Cerebellar nuclear complex (tissue), 1 donor: ENCODE results near the gene SLC27A2.
"Not testable (repeated sequence)": the region's sequence is repeated elsewhere in the genome, so short reads cannot be mapped to it uniquely, and the experiment has no call there.

Experiments used
- DNase-seq, 2 experiments: peaks; one replicate each; lab custom pipeline; 2025; lab: John Stamatoyannopoulos, UW

SLC27A2 gene

GRCh38 chr15:50181969-50182218 is at the start of gene SLC27A2:
Gene SLC27A2, plus strand, starts transcription at chr15:50182196. Its CDS starts 232 bp downstream, at chr15:50182428.
- DNase-seq, result no peak

GRCh38 chr15:50132251-50132984 is 49.6 kb upstream of the SLC27A2 start:
- DNase-seq, result not testable (repeated sequence)

DNA sequence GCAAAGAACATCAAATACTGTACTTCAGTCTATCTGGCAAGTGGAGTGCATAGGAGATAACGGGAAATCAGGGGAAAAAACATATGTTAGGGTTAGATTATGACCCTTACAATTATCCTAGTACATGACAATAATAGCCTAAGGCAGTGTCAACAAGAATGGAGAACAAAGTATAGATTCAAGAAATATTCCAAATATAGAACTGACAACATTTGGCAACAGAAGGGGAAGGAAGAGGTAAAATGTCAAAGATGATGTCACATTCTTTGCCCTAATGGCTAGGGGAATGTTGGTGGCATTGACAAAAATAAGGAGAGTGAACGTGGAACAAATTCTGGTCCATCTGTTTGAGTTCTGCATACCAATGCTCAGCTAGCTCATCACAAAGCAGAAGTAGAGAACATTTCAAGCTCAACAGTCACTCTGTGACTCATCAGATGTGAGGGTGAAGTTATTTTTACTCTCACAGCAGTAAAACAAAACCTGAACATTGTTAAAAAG is 47.4 kb upstream of the SLC27A2 start:
- DNase-seq, result no peak

- DNase-seq, result no peak
Measured at GRCh38 chr15:50135031-50135551, 46.9 kb upstream of the SLC27A2 start.

- no peak for DNase-seq
Measured at GRCh38 chr15:50137330-50137761, 44.6 kb upstream of the SLC27A2 start.

- DNase-seq, result no peak
Measured at GRCh38 chr15:50137893-50138292, 44.1 kb upstream of the SLC27A2 start.

DNA sequence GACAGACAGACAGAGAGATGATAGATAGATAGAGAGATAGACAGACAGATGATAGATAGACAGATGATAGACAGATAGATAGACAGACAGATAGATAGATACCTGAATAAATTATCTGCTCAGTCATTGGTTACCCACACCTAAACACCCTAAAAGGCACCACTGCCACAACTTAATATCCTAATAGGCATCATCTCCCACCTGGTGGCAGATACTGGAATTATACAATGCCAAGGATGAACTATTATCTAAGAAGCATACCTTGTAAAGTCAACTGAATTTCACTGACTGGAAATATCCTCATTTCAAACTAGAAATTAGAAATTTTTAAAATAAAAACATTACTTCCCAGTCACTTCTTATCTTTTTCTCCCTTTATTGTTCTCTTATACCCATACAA is 43.6 kb upstream of the SLC27A2 start:
- no peak for DNase-seq

DNA sequence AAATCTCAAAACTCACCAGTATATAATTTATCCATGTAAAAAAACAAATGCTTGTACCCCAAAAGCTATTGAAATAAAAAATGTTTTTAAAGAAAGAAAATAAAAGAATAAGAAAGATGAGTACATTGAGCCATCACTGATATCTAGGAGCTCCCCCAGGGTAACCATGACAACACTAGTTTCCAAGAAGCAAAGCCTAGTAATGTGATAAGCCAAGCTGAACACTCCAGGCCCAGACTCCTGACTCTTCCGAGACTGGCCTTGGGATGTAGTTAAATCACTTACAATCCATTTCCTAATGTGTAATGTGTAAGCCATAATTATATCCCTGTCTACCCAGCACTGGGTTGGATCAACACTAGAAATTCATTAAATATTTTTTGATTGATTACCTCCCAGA is 41.9 kb upstream of the SLC27A2 start:
- no peak for DNase-seq

GRCh38 chr15:50140983-50141382 is 41.0 kb upstream of the SLC27A2 start:
- DNase-seq, result no peak

GRCh38 chr15:50141856-50142255 is 40.1 kb upstream of the SLC27A2 start:
- DNase-seq, result no peak

- no peak for DNase-seq
Measured at GRCh38 chr15:50143255-50143860, 38.6 kb upstream of the SLC27A2 start.

GRCh38 chr15:50144341-50145120 is 37.5 kb upstream of the SLC27A2 start:
- DNase-seq, result no peak

DNA sequence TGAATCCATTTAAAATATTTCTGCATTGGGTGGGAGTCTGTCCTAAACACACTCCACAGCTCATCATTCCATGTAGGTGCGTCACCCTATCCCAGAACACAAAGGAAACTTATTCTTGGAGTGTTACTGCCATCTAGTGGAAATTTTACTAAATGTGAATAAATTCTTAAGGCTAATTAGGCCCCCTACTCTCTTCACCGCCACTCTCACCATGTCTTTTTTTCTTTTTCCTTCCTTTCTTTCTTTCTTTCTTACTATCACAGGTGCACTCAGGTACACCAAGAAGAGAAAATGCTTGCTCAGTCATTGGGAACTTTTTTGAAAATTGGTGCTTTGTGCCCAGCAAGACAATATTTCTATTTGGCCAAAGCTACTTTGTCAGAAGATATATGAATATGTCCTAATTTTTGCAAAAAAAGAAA is 36.5 kb upstream of the SLC27A2 start:
- peak in 1 of 2 experiments; percentile 7 for DNase-seq

DNA sequence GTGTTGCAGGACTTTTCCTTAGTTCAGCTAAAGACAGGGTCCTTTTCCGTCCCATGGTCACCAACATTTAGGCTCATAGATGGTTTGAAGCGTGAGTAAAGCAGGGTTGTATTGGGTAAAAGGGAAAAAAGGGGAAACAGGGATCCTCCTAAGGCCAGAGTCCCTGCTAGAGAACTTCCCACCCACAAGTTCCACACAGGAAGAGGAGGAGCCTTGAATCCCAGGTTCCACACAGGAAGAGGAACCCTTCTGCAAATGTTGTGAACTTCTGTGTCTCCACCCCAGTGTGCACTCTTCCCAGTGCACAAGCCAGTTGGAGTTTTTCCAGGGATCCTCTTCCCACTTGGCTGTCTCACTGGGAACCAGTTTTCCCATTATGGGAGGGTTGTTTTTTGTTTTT is 35.4 kb upstream of the SLC27A2 start:
- DNase-seq, result no peak

- no peak for DNase-seq
Measured at GRCh38 chr15:50148362-50148963, 33.5 kb upstream of the SLC27A2 start.

DNA sequence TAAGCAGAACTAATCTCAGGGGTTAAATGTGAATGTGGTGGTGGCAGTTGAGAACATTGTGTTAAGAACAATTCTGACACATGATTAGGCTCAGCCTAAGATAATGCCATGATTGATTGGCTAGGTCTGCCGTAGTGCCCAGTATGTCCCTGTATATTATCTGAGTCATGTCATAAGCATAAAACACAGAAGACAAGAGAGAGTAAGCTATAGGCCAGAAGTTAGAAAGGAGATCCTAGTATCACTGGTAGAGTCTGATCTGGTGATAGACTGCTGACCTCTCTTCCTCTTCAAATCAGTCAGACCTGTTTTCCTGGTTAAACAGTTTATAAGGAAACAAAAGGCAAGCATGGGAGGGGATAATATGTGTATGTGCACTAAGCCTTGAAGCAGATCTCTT is 32.9 kb upstream of the SLC27A2 start:
- no peak for DNase-seq

- no peak for DNase-seq
Measured at GRCh38 chr15:50150349-50150748, 31.6 kb upstream of the SLC27A2 start.

GRCh38 chr15:50150851-50151250 is 31.1 kb upstream of the SLC27A2 start:
- DNase-seq, result no peak

DNA sequence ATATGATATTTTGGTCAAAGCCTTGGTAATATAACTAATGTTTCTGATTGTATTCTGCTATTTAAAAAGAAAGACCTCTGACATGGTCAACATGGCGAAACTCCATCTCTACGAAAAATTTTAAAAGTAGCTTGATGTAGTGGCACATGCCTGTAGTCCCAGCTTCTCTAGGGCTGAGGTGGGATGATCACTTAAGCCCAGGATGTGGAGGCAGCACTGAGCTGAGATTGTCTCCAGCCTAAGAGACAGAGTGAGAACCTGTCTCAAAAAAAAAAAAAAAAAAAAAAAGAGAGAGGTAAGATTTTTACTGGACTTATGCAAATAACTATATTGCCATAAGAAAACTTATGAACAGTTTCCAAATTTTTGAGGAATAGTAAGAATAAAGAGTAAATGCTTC is 30.5 kb upstream of the SLC27A2 start:
- no peak for DNase-seq

DNA sequence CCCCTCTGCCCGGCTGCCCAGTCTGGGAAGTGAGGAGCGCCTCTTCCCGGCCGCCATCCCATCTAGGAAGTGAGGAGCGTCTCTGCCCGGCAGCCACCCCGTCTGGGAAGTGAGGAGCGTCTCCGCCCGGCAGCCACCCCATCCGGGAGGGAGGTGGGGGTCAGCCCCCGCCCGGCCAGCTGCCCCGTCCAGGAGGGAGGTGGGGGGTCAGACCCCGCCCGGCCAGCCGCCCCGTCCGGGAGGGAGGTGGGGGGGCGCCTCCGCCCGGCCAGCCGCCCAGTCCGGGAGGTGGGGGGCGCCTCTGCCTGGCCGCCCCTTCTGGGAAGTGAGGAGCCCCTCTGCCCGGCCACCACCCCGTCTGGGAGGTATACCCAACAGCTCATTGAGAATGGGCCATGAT is 23.8 kb upstream of the SLC27A2 start:
- not testable (repeated sequence) for DNase-seq

DNA sequence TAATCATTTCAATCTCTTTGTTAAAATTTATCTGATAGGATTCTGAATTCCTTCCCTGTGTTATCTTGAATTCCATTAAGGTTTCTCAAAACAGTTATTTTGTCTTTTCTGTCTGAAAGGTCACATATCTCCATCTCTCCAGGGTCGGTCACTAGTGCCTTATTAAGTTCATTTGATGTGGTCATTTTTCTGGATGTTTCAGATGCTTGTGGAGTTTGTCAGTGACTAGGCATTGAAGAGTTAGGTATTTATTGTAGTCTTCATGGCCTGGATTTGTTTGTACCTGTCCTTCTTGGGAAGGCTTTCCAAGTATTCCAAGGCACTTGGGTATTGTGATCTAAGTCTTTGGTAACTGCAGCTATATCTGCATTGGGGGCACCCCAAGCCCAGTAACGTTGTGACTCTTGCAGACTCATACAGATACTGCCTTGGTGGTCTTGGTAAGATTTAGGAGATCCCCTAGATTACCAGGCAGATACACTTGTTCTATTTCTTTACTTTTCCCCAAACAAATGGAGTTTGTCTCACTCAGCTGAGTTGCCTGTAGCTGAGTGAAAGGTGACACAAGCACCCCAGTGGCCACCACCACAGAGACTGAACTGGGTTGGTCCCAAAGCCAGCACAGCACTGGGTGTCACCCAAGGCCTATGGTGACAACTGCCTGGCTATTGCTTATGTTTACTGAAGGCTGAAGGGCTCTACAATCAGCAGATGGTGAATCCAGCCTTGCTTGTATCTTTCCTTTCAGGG is 18.9 kb upstream of the SLC27A2 start:
- DNase-seq, result no peak
